GM12878 (cell line): ENCODE results near the gene NUDT9. TPM values are rescaled to one million over a fixed set of nuclear protein-coding genes. Genes with fewer than 3 reads are reported as not detected.

ENCODE experiments used
- BCLAF1 ChIP-seq: fragments of 450-650 bp; IDR thresholded peaks from 2 replicates; pipeline ENCODE4 v1.6.1; 2017; ENCODE audit warnings: antibody characterized with exemption, mild to moderate bottlenecking, moderate library complexity
- E4F1 ChIP-seq: fragments of 450-650 bp; IDR thresholded peaks from 2 replicates; pipeline ENCODE4 v1.6.1; 2018; ENCODE audit warnings: borderline replicate concordance, mild to moderate bottlenecking; ENCODE audit not compliant: partially characterized antibody
- IRF5 ChIP-seq: fragments of 450-650 bp; IDR thresholded peaks from 2 replicates; pipeline ENCODE4 v1.6.1; 2017; ENCODE audit warnings: borderline replicate concordance
- MXI1 ChIP-seq: fragments of 150-350 bp; IDR thresholded peaks from 2 replicates; pipeline ENCODE4 v1.6.1; 2011; ENCODE audit warnings: low read depth, mild to moderate bottlenecking, inconsistent platforms, low read length, improper control_type of control experiment
- NFXL1 ChIP-seq: fragments of 450-650 bp; IDR thresholded peaks from 2 replicates; pipeline ENCODE4 v1.6.1; 2017; ENCODE audit warnings: antibody characterized with exemption, mild to moderate bottlenecking, borderline replicate concordance
- PKNOX1 ChIP-seq: fragments of 450-650 bp; IDR thresholded peaks from 2 replicates; pipeline ENCODE4 v1.6.1; 2016; ENCODE audit warnings: mild to moderate bottlenecking
- SMAD1 ChIP-seq: fragments of 450-650 bp; IDR thresholded peaks from 2 replicates; pipeline ENCODE4 v1.6.1; 2018; ENCODE audit warnings: mild to moderate bottlenecking, low read depth; ENCODE audit not compliant: partially characterized antibody
- ZNF207 ChIP-seq: fragments of 450-650 bp; IDR thresholded peaks from 2 replicates; pipeline ENCODE4 v1.6.1; 2014; ENCODE audit warnings: antibody characterized with exemption, mild to moderate bottlenecking, borderline replicate concordance
- polyA plus RNA-seq, 11 experiments: library from polyadenylated mRNA; depleted of rRNA in 4 of 11; unstranded in 6 of 11; stranded (reverse) in 5 of 11; fragments of >200 nt; fragmentation: Nextera tagmentation in 4 of 11; fragmentation: Illumina TruSeq in 1 of 11; extraction: Ambion mirVana in 4 of 11; extraction: Trizol in 1 of 11; gene quantifications; 1 replicate in 1 of 11; 2 replicates in 10 of 11; pipeline versions ENCODE4 v1.2.1 to v1.2.3, GENCODE V29; 2011 to 2016; ENCODE audit warnings: inconsistent platforms in 2 of 11, missing spikeins in 2 of 11, low read depth in 1 of 11
- total RNA-seq, 4 experiments: library from RNA; depleted of rRNA in 3 of 4; stranded (reverse); fragments of >200 nt in 3 of 4; fragmentation: Illumina TruSeq in 1 of 4; extraction: Trizol in 1 of 4; gene quantifications; 2 replicates each; pipeline versions ENCODE4 v1.2.1 to v1.2.3, GENCODE V29; 2013 to 2021

Gene NUDT9
- total and polyA plus RNA-seq, 10 of the 15 experiments (the other 5 are each of a cell fraction or from before 2014, with no cell fraction given), result 8.4 to 28.3 (median 14.6) TPM

GRCh38 chr4:87410157-87410556 lies 12.2 kb upstream of the NUDT9 start (continued):
- TF ChIP-seq MXI1 (no peak), E4F1 (no peak), IRF5 (no peak), BCLAF1 (no peak), SMAD1 (no peak), NFXL1 (no peak), PKNOX1 (no peak), ZNF207 (no peak)
